SK-N-SH (cell line): ENCODE results near the gene THY1.

Experiments
- EP300 ChIP-seq, 2 experiments: IDR thresholded peaks; 2 replicates each; pipeline versions ENCODE4 v1.4.0 to v1.6.1; 2012; ENCODE audit warnings: borderline replicate concordance in 1 of 2, low read depth in 1 of 2, low read length in 1 of 2
- FOXM1 ChIP-seq: IDR thresholded peaks from 2 replicates; pipeline ENCODE4 v1.4.0; 2012; ENCODE audit warnings: low read depth, mild to moderate bottlenecking
- GABPA ChIP-seq: IDR thresholded peaks from 2 replicates; pipeline ENCODE4 v1.4.0; 2012; ENCODE audit warnings: low read depth, mild to moderate bottlenecking
- MXI1 ChIP-seq: IDR thresholded peaks from 2 replicates; pipeline ENCODE4 v1.6.1; 2012; ENCODE audit warnings: mild to moderate bottlenecking, low read depth, low read length, improper control_type of control experiment
- NRF1 ChIP-seq: IDR thresholded peaks from 2 replicates; pipeline ENCODE4 v1.6.1; 2012; ENCODE audit warnings: low read depth, mild to moderate bottlenecking, low read length
- RXRA ChIP-seq: IDR thresholded peaks from 2 replicates; pipeline ENCODE4 v1.4.0; 2012; ENCODE audit warnings: low read depth, mild to moderate bottlenecking, borderline replicate concordance
- TEAD4 ChIP-seq: IDR thresholded peaks from 2 replicates; pipeline ENCODE4 v1.4.0; 2012; ENCODE audit warnings: mild to moderate bottlenecking, borderline replicate concordance; ENCODE audit not compliant: insufficient read depth
- ZBTB33 ChIP-seq: IDR thresholded peaks from 2 replicates; pipeline ENCODE4 v1.4.0; 2012; ENCODE audit warnings: low read depth, borderline replicate concordance
- TF ChIP-seq, protein P1 (sequence below): fragments of 200-600 bp; sonication (generic); IDR thresholded peaks from 2 replicates; pipeline ENCODE4 v1.6.1; 2017; ENCODE audit warnings: antibody characterized with exemption, mild to moderate bottlenecking, moderate library complexity
- TF ChIP-seq, protein P2 (sequence below): IDR thresholded peaks from 2 replicates; pipeline ENCODE4 v1.6.1; 2012; ENCODE audit warnings: mild to moderate bottlenecking, low read depth, low read length, moderate library complexity

- TF ChIP-seq FOXM1 (no peak), NRF1 (no peak), RXRA (no peak), TEAD4 (no peak), MXI1 (no peak), ZBTB33 (no peak), EP300 (IDR thresholded peaks at IDR 0.05; ENCODE audit: borderline replicate concordance in 1 of 2, low read depth in 1 of 2, low read length in 1 of 2) (no peak), GABPA (no peak)
- TF ChIP-seq, protein P1, sequence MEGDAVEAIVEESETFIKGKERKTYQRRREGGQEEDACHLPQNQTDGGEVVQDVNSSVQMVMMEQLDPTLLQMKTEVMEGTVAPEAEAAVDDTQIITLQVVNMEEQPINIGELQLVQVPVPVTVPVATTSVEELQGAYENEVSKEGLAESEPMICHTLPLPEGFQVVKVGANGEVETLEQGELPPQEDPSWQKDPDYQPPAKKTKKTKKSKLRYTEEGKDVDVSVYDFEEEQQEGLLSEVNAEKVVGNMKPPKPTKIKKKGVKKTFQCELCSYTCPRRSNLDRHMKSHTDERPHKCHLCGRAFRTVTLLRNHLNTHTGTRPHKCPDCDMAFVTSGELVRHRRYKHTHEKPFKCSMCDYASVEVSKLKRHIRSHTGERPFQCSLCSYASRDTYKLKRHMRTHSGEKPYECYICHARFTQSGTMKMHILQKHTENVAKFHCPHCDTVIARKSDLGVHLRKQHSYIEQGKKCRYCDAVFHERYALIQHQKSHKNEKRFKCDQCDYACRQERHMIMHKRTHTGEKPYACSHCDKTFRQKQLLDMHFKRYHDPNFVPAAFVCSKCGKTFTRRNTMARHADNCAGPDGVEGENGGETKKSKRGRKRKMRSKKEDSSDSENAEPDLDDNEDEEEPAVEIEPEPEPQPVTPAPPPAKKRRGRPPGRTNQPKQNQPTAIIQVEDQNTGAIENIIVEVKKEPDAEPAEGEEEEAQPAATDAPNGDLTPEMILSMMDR, result no peak
- TF ChIP-seq, protein P2, sequence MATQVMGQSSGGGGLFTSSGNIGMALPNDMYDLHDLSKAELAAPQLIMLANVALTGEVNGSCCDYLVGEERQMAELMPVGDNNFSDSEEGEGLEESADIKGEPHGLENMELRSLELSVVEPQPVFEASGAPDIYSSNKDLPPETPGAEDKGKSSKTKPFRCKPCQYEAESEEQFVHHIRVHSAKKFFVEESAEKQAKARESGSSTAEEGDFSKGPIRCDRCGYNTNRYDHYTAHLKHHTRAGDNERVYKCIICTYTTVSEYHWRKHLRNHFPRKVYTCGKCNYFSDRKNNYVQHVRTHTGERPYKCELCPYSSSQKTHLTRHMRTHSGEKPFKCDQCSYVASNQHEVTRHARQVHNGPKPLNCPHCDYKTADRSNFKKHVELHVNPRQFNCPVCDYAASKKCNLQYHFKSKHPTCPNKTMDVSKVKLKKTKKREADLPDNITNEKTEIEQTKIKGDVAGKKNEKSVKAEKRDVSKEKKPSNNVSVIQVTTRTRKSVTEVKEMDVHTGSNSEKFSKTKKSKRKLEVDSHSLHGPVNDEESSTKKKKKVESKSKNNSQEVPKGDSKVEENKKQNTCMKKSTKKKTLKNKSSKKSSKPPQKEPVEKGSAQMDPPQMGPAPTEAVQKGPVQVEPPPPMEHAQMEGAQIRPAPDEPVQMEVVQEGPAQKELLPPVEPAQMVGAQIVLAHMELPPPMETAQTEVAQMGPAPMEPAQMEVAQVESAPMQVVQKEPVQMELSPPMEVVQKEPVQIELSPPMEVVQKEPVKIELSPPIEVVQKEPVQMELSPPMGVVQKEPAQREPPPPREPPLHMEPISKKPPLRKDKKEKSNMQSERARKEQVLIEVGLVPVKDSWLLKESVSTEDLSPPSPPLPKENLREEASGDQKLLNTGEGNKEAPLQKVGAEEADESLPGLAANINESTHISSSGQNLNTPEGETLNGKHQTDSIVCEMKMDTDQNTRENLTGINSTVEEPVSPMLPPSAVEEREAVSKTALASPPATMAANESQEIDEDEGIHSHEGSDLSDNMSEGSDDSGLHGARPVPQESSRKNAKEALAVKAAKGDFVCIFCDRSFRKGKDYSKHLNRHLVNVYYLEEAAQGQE, result no peak
Observed at GRCh38 chr11:119368121-119369034, 54.6 kb downstream of the THY1 start.
